Natural killer cell (primary cell): ENCODE data around the gene PRXL2A. TPM values are rescaled to one million over a fixed set of nuclear protein-coding genes. Genes with fewer than 3 reads are reported as not detected.
"Not testable (repeated sequence)": the region's sequence is repeated elsewhere in the genome, so short reads cannot be mapped to it uniquely, and the experiment has no call there.

Experiments
- ATAC-seq, 3 donors: fragments of 150-1000 bp in 2 of 3; fragments of 200-7000 bp in 1 of 3; cut with Tn5 transposase; 1 replicate in 1 of 3; 2 replicates in 2 of 3; pipeline ENCODE4 v1.10.0; 2021; ENCODE audit warnings: mild to moderate bottlenecking in 2 of 3, moderate library complexity in 2 of 3
- DNase-seq, 2 donors: peaks; one replicate each; pipeline versions ENCODE4 v3.0.0 to v3.0.0-alpha.2; 2013 to 2021; ENCODE audit warnings: mixed read lengths in 1 of 2
- H3K27ac ChIP-seq: one replicate; pipeline ENCODE4 v1.5.1; 2013; ENCODE audit warnings: mild to moderate bottlenecking, low read length
- H3K27me3 ChIP-seq: one replicate; pipeline ENCODE4 v1.6.1; 2013; ENCODE audit warnings: low read length; ENCODE audit not compliant: control insufficient read depth, insufficient read depth
- H3K36me3 ChIP-seq: one replicate; pipeline ENCODE4 v1.6.1; 2013; ENCODE audit warnings: low read length; ENCODE audit not compliant: control insufficient read depth, insufficient read depth
- H3K4me1 ChIP-seq: one replicate; pipeline ENCODE4 v1.6.1; 2013; ENCODE audit warnings: low read length; ENCODE audit not compliant: control insufficient read depth, insufficient read depth
- H3K4me3 ChIP-seq: one replicate; pipeline ENCODE4 v1.5.1; 2013; ENCODE audit warnings: low read length
- H3K9me3 ChIP-seq: one replicate; pipeline ENCODE4 v1.6.1; 2013; ENCODE audit warnings: low read length; ENCODE audit not compliant: control insufficient read depth, insufficient read depth
- H3K27ac Mint-ChIP-seq, 2 donors: one replicate each; pipeline ENCODE4 v1.8.0; 2022; ENCODE audit warnings: mild to moderate bottlenecking in 2 of 2, mixed read lengths in 2 of 2, moderate library complexity in 1 of 2
- H3K27me3 Mint-ChIP-seq, 2 donors: one replicate each; pipeline ENCODE4 v1.8.0; 2022; ENCODE audit warnings: low read depth in 2 of 2, mixed read lengths in 2 of 2
- H3K36me3 Mint-ChIP-seq: one replicate; pipeline ENCODE4 v1.8.0; 2022; ENCODE audit warnings: mixed read lengths
- H3K4me1 Mint-ChIP-seq, 2 donors: one replicate each; pipeline ENCODE4 v1.8.0; 2022; ENCODE audit warnings: mixed read lengths in 2 of 2
- H3K4me3 Mint-ChIP-seq: one replicate; pipeline ENCODE4 v1.8.0; 2022; ENCODE audit warnings: mild to moderate bottlenecking, moderate library complexity, mixed read lengths
- H3K9me3 Mint-ChIP-seq, 2 donors: one replicate each; pipeline ENCODE4 v1.8.0; 2022; ENCODE audit warnings: mixed read lengths in 2 of 2
- WGBS: methylation state at CpG from one replicate; pipeline ENCODE4 v1.1.7; 2013; ENCODE audit warnings: missing lambda C conversion rate; ENCODE audit not compliant: insufficient coverage; 5-methylcytosine and 5-hydroxymethylcytosine counted together
- intact Hi-C: fragments of 100-400 bp; cut with micrococcal nuclease; formaldehyde crosslinking; loops from one replicate; pipeline ENCODE4 v1.14.2; 2022
- total RNA-seq, 4 donors: library from RNA; stranded (reverse); fragments of 120-200 nt in 1 of 4; gene quantifications; one replicate each; pipeline versions ENCODE4 v1.2.3 to v1.2.4, GENCODE V29; 2013 to 2022
- TF ChIP-seq, protein P1 (sequence below): fragments of 200-600 bp; IDR thresholded peaks from one replicate; pipeline ENCODE4 v1.8.0; 2022; ENCODE audit warnings: antibody characterized with exemption

Gene PRXL2A
- total RNA-seq, 3 donors from 2014 or later (not counting 1 experiment from before 2014, with no cell fraction given) = 1.3 to 1.8 (median 1.4) TPM

DNA sequence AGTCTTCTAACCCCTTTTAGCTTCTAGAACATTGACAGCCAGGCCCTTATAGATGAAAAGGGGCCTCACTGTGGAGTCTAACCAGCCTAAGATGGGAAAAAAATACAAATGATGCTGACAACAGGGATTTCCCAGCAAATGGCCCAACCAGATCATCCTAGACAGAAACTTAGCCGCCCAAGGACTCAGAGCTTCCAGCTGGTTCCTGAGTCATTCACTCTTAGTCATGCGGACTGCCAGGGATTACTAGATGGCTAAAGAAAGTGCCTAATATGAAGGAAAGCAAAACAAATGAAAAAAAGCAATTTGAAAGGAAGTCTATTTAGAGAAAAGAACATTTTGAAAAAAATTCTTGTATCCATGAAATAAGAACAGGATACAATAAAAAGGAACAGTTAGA is 69.5 kb downstream of the PRXL2A start:
- TF ChIP-seq, protein P1, sequence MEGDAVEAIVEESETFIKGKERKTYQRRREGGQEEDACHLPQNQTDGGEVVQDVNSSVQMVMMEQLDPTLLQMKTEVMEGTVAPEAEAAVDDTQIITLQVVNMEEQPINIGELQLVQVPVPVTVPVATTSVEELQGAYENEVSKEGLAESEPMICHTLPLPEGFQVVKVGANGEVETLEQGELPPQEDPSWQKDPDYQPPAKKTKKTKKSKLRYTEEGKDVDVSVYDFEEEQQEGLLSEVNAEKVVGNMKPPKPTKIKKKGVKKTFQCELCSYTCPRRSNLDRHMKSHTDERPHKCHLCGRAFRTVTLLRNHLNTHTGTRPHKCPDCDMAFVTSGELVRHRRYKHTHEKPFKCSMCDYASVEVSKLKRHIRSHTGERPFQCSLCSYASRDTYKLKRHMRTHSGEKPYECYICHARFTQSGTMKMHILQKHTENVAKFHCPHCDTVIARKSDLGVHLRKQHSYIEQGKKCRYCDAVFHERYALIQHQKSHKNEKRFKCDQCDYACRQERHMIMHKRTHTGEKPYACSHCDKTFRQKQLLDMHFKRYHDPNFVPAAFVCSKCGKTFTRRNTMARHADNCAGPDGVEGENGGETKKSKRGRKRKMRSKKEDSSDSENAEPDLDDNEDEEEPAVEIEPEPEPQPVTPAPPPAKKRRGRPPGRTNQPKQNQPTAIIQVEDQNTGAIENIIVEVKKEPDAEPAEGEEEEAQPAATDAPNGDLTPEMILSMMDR = no peak
- 88% methylated on average over 2 of the region's 2 CpGs for WGBS
- Histone ChIP-seq H3K27me3 (no peaks in the 10 kb centered on the region), H3K9me3 (no peaks in the 10 kb centered on the region), H3K4me3 (no peak overlapping the region), H3K27ac (no peak overlapping the region), H3K36me3 (peaks cover 14% of the 10 kb centered on the region), H3K4me1 (peaks cover 42% of the 10 kb centered on the region)
- ATAC-seq (no peak), DNase-seq (no peak)
- H3K4me3 Mint-ChIP-seq = peak overlapping the region; percentile 4
- H3K36me3 Mint-ChIP-seq = peaks cover 9% of the 10 kb centered on the region
- peaks cover 0 to 4% of the 10 kb centered on the region in 2 donors for H3K9me3 Mint-ChIP-seq
- H3K27me3 Mint-ChIP-seq = no peaks in the 10 kb centered on the region
- H3K4me1 Mint-ChIP-seq = peaks cover 69% of the 10 kb centered on the region in 2 donors
- intact Hi-C loops = no loop called here
- peak overlapping the region; percentile 48 to 62 for H3K27ac Mint-ChIP-seq

DNA sequence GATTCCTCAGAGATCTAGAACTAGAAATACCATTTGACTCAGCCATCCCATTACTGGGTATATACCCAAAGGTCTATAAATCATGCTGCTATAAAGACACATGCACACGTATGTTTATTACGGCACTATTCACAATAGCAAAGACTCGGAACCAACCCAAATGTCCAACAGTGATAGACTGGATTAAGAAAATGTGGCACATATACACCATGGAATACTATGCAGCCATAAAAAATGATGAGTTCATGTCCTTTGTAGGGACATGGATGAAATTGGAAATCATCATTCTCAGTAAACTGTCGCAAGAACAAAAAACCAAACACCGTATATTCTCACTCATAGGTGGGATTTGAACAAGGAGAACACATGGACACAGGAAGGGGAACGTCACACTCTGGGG is 72.0 kb downstream of the PRXL2A start:
- H3K9me3 Mint-ChIP-seq, H3K36me3 ChIP-seq, ATAC-seq, H3K27ac ChIP-seq, H3K9me3 ChIP-seq, DNase-seq, H3K36me3 Mint-ChIP-seq, intact Hi-C loops, H3K4me3 Mint-ChIP-seq, H3K4me3 ChIP-seq, H3K27me3 ChIP-seq, H3K27me3 Mint-ChIP-seq: not testable (repeated sequence)
- H3K4me1 Mint-ChIP-seq = peaks cover 64 to 70% of the 10 kb centered on the region in 2 donors
- H3K4me1 ChIP-seq = peaks cover 38% of the 10 kb centered on the region
- 100% methylated on average over 1 of the region's 6 CpGs for WGBS
- peak overlapping the region; percentile 40 to 87 for H3K27ac Mint-ChIP-seq

DNA sequence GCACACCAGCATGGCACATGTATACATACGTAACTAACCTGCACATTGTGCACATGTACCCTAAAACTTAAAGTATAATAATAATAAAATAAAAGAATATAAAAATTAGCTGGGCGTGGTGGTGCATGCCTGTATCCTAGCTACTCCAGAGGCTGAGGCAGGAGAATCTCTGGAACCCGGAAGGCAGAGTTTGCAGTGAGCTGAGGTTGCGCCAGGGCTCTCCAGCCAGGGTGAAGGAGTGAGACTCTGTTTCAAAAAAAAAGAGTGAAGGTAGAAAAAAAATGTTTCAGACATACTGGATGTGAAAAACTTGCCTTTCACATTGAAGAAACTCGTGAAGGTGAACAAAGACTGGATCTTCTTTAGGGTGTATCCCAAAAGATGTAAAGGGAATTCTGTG is 72.5 kb downstream of the PRXL2A start:
- peaks cover 9% of the 10 kb centered on the region for H3K36me3 Mint-ChIP-seq
- TF ChIP-seq, protein P1 = no peak
- no peak overlapping the region for H3K4me3 ChIP-seq
- peaks cover 2% of the 10 kb centered on the region for H3K36me3 ChIP-seq
- peaks cover 38% of the 10 kb centered on the region for H3K4me1 ChIP-seq
- H3K27me3 ChIP-seq = no peaks in the 10 kb centered on the region
- no peaks in the 10 kb centered on the region for H3K27me3 Mint-ChIP-seq
- peak overlapping the region; percentile 69 to 87 for H3K27ac Mint-ChIP-seq
- intact Hi-C loops = no loop called here
- no peak overlapping the region for H3K27ac ChIP-seq
- 95% methylated on average over 4 of the region's 5 CpGs for WGBS
- no peaks in the 10 kb centered on the region for H3K9me3 ChIP-seq
- DNase-seq = no peak
- no peak overlapping the region for H3K4me3 Mint-ChIP-seq
- peaks cover 0 to 4% of the 10 kb centered on the region in 2 donors for H3K9me3 Mint-ChIP-seq
- peaks cover 64 to 71% of the 10 kb centered on the region in 2 donors for H3K4me1 Mint-ChIP-seq
- ATAC-seq = no peak

DNA sequence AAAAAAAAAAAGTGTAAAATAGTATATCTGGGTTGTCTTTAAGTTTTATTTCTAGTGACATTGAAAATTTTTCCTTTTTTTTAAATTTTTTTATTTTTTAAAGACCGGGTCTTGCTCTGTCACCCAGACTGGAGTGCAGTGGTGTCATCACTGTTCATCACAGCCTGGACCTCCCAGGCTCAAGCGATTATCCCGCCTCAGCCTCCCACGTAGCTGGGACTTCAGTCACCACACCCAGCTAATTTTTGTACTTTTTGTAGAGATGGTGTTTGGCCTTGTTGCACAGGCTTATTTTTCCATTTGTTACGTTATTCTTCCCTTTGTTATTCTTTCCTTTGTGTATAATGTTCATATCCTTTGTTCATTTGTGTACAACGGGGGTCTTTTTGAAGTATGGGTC is 75.9 kb downstream of the PRXL2A start:
- Histone ChIP-seq H3K9me3 (no peaks in the 10 kb centered on the region), H3K27me3 (no peaks in the 10 kb centered on the region), H3K4me1 (peaks cover 61% of the 10 kb centered on the region), H3K27ac (no peak overlapping the region), H3K36me3 (peaks cover 3% of the 10 kb centered on the region), H3K4me3 (no peak overlapping the region)
- intact Hi-C loops = no loop called here
- Mint-ChIP-seq H3K9me3 (no peaks in the 10 kb centered on the region), H3K27me3 (no peaks in the 10 kb centered on the region), H3K36me3 (no peaks in the 10 kb centered on the region), H3K4me1 (peaks cover 77 to 82% of the 10 kb centered on the region in 2 donors), H3K27ac (peak overlapping the region; percentile 75 to 89), H3K4me3 (peak overlapping the region; percentile 82)
- 78% methylated on average over 6 of the region's 6 CpGs for WGBS
- ATAC-seq = no peak
- no peak for DNase-seq
- TF ChIP-seq, protein P1 = no peak
